ENCODE data around the gene TULP3. TPM values are rescaled to one million over a fixed set of nuclear protein-coding genes. Genes with fewer than 3 reads are reported as not detected.

Gene TULP3
- total and polyA plus RNA-seq, 8 donors, result 4.1 to 9.0 (median 6.0) TPM

DNA sequence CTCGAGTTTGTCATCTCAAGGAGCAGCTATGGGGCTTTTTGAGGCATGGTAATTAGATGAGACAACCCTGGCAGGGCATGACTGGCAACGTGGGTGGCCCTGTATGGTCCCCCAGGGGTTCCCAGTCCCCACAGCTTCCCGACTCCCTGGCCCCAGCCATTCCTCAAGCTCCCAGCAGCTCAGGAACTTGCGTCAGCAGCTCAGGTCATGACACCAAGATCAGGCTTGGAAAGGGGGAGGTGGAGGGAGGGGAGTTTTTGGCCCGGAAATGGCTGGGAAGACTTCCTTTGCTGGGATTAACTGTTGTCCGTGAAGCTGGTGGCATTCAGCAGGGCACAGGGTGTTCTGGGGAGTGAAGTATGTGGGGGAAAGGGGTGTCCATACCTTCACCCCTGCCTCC lies 45.4 kb upstream of the TULP3 start:
- H3K27me3 ChIP-seq, result no peaks in the 10 kb centered on the region
- DNase-seq (no peak), FAIRE-seq (no peak), ATAC-seq (peak in 1 of 4 donors; percentile 40)
- H3K36me3 ChIP-seq, result peaks cover 0 to 4% (median 0%) of the 10 kb centered on the region in 3 donors
- no peak overlapping the region for H3K4me3 ChIP-seq
- intact Hi-C loops (cut with DNase I), result no loop called here
- 59 to 63% methylated on average over 6 of the region's 6 CpGs for WGBS, 2 donors
- TF ChIP-seq, protein P1, sequence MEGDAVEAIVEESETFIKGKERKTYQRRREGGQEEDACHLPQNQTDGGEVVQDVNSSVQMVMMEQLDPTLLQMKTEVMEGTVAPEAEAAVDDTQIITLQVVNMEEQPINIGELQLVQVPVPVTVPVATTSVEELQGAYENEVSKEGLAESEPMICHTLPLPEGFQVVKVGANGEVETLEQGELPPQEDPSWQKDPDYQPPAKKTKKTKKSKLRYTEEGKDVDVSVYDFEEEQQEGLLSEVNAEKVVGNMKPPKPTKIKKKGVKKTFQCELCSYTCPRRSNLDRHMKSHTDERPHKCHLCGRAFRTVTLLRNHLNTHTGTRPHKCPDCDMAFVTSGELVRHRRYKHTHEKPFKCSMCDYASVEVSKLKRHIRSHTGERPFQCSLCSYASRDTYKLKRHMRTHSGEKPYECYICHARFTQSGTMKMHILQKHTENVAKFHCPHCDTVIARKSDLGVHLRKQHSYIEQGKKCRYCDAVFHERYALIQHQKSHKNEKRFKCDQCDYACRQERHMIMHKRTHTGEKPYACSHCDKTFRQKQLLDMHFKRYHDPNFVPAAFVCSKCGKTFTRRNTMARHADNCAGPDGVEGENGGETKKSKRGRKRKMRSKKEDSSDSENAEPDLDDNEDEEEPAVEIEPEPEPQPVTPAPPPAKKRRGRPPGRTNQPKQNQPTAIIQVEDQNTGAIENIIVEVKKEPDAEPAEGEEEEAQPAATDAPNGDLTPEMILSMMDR (IDR thresholded peaks at IDR 0.05), result no peak
- H3K4me1 ChIP-seq, result no peaks in the 10 kb centered on the region
- H3K9me3 ChIP-seq, result no peaks in the 10 kb centered on the region
- H3K27ac ChIP-seq, result no peak overlapping the region

DNA sequence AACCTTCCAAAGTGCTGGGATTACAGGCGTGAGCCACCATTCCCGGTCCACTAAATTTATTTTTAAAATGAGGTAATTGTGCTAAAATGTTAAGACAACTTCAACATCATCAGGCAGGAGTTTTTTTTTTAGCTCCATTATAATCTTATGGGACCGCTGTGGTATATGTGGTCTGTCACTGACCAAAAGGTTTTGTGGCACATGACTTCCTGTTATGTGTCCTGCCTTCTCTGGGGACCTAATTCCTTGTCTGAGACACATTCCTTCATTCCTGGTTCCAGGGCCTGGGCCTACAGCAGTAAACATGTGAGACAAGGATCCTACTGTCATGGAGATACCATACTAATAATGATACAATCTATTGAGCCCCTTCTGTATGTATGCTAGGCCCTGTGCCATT lies 38.8 kb upstream of the TULP3 start:
- TF ChIP-seq, protein P1 (IDR thresholded peaks at IDR 0.05), result no peak
- no peak for ATAC-seq
- no peak overlapping the region for H3K27ac ChIP-seq
- no peak overlapping the region for H3K4me3 ChIP-seq
- no peaks in the 10 kb centered on the region for H3K9me3 ChIP-seq
- H3K4me1 ChIP-seq, result peaks cover 4 to 7% (median 5%) of the 10 kb centered on the region in 3 donors
- DNase-seq, result no peak
- H3K27me3 ChIP-seq, result no peaks in the 10 kb centered on the region
- FAIRE-seq, result no peak
- intact Hi-C loops (cut with DNase I), result loop anchor here in 1 of 3 donors (10.0 kb wide), 2 partner anchors 93 to 183 kb away; no protein-coding TSS in a partner anchor
- H3K36me3 ChIP-seq, result no peaks in the 10 kb centered on the region
- WGBS, 2 donors, result 92 to 97% methylated on average over 3 of the region's 3 CpGs

DNA sequence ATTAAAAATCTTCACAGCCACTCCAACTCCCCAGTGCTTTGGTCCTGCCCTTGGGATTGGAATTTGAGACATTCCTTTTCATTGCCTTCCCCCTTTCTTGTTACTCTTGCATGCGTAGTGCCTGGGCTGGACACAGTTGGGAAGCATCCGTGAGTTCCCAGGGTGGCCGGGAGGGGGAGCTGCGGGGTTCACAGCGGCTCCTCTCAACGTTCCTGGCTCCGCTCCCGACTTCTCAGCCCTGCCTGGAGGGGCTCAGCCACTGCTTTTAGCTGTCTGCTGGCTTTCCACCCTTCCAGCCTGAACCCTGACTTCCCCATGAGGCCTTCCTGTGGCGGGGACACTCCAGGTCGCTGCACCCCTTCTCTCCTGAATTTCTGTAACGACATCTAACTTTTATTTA lies 37.1 kb upstream of the TULP3 start:
- ATAC-seq (peak; percentile 72 to 91 (median 86)), FAIRE-seq (no peak), DNase-seq (peak; percentile 69 to 92 (median 86))
- TF ChIP-seq, protein P1 (IDR thresholded peaks at IDR 0.05), result peak; percentile 69 to 85 (median 82)
- 18 to 21% methylated on average over 11 of the region's 11 CpGs for WGBS, 2 donors
- Histone ChIP-seq H3K4me1 (peaks cover 4 to 7% (median 5%) of the 10 kb centered on the region in 3 donors), H3K27me3 (no peaks in the 10 kb centered on the region), H3K27ac (no peak overlapping the region), H3K4me3 (no peak overlapping the region), H3K36me3 (no peaks in the 10 kb centered on the region), H3K9me3 (no peaks in the 10 kb centered on the region)
- intact Hi-C loops (cut with DNase I), result loop anchor here in 1 of 3 donors (10.0 kb wide), 2 partner anchors 91 to 181 kb away; no protein-coding TSS in a partner anchor

DNA sequence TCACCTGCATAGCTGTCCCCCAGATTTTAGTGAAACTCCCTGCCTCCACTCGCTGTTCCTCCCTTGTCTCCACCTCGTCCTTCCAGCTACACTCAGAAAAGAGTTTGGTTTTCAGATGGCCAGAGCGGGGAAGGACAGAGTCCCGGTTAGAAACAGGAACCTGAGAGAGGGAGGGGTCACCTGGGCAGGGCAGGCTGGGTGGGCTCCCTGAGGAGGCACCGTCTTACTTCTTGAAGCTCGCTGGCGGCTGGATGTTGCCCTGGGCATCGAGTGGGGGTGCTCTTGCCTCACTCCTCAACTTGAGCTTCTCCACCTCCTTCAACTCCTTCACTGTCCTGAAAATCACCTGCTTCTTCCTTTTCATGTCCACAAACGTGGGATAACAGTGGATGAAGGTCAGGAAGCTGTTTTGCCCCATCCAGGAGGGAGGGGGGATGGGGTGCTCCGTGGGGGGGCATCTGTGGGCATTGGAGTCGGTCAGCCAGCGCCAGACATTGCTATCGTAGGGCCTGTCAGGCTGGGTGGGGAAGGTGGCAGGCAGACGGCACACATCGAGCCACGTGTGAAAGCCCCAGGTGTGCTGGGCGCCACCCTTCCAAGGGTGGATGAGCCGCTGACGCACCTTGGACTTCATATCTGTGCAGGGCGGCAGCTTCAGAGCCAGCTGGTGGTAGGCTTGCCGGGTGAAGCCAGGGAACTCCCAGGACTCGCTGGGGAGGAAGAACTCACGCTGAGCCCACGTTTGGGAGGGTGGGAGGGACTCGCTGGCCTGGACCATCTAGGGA lies 35.8 kb upstream of the TULP3 start:
- peak; percentile 87 to 89 (median 88) for ATAC-seq
- TF ChIP-seq, protein P1 (IDR thresholded peaks at IDR 0.05), result no peak
- peak; percentile 61 to 92 (median 80) for DNase-seq
- H3K4me3 ChIP-seq, result no peak overlapping the region
- peak overlapping the region in 1 of 4 donors; percentile 22 for H3K27ac ChIP-seq
- H3K36me3 ChIP-seq, result no peaks in the 10 kb centered on the region
- H3K4me1 ChIP-seq, result peaks cover 4 to 7% (median 5%) of the 10 kb centered on the region in 3 donors
- FAIRE-seq, result no peak
- no peaks in the 10 kb centered on the region for H3K27me3 ChIP-seq
- H3K9me3 ChIP-seq, result no peaks in the 10 kb centered on the region
- intact Hi-C loops (cut with DNase I), result loop anchor here in 1 of 3 donors (10.0 kb wide), 2 partner anchors 90 to 180 kb away; no protein-coding TSS in a partner anchor
- WGBS, 2 donors, result 55 to 56% methylated on average over 25 of the region's 25 CpGs
